Adrenal gland (tissue), 19 donors: ENCODE measurements around the gene SHD. TPM values are rescaled to one million over a fixed set of nuclear protein-coding genes. Genes with fewer than 3 reads are reported as not detected.
"Not testable (repeated sequence)": the region's sequence is repeated elsewhere in the genome, so short reads cannot be mapped to it uniquely, and the experiment has no call there.

Experiments used
- DNase-seq, 7 donors: peaks; one replicate each; pipeline ENCODE4 v3.0.0-alpha.2; 2019 to 2020
- H3K27ac ChIP-seq, 5 donors: fragments of 200-600 bp; sonication (generic) in 4 of 5; 1 replicate in 3 of 5; 2 replicates in 2 of 5; pipeline versions ENCODE4 v1.5.1 to v1.8.0; 2016 to 2020; ENCODE audit warnings: mild to moderate bottlenecking in 1 of 5
- H3K27me3 ChIP-seq: fragments of 200-600 bp; 2 replicates; pipeline ENCODE4 v1.8.0; 2021
- H3K36me3 ChIP-seq, 2 donors: fragments of 200-600 bp; replicated peaks in 1 of 2; 1 replicate in 1 of 2; 2 replicates in 1 of 2; pipeline versions ENCODE4 v1.5.1 to v1.8.0; 2018 to 2022
- H3K4me1 ChIP-seq, 2 donors: fragments of 200-600 bp; replicated peaks in 1 of 2; 1 replicate in 1 of 2; 2 replicates in 1 of 2; pipeline versions ENCODE4 v1.5.1 to v1.8.0; 2018 to 2021
- H3K4me3 ChIP-seq, 4 donors: fragments of 200-600 bp; sonication (generic) in 3 of 4; one replicate each; pipeline ENCODE4 v1.5.1; 2016 to 2018
- H3K9me3 ChIP-seq, 3 donors: fragments of 200-600 bp; sonication (generic) in 1 of 3; replicated peaks in 1 of 3; 1 replicate in 2 of 3; 2 replicates in 1 of 3; pipeline versions ENCODE4 v1.5.1 to v1.8.0; 2016 to 2021
- CTCF ChIP-seq, 6 experiments: fragments of 450-650 bp in 4 of 6; fragments of 200-600 bp in 2 of 6; sonication (generic) in 1 of 6; IDR thresholded peaks; 1 replicate in 5 of 6; 2 replicates in 1 of 6; pipeline versions ENCODE4 v1.5.1 to v1.8.0; 2016 to 2021; ENCODE audit warnings: antibody characterized with exemption in 6 of 6, mild to moderate bottlenecking in 2 of 6, moderate library complexity in 1 of 6
- POLR2A ChIP-seq, 2 donors: fragments of 450-650 bp; IDR thresholded peaks; one replicate each; pipeline ENCODE4 v1.6.1; 2017; ENCODE audit warnings: antibody characterized with exemption in 2 of 2, mild to moderate bottlenecking in 2 of 2, moderate library complexity in 1 of 2
- WGBS, 4 donors: extraction: QIAGEN DNeasy Blood & Tissue Kit in 2 of 4; methylation state at CpG; one replicate each; pipeline versions ENCODE4 v1.1.5 to v1.1.7; 2013 to 2017; 5-methylcytosine and 5-hydroxymethylcytosine counted together
- intact Hi-C, 2 donors: fragments of 100-400 bp; cut with DNase I; formaldehyde crosslinking; loops; one replicate each; pipeline versions ENCODE4 v1.14.1 to v1.15.0; 2022 to 2023
- long read RNA-seq, 10 donors: library from polyadenylated mRNA in 3 of 10; unstranded in 2 of 10; stranded (forward) in 1 of 10; transcript quantifications; one replicate each; pipeline ENCODE4 v2.0.0 and lab custom pipeline, GENCODE V29; 2021 to 2026
- polyA plus RNA-seq, 3 donors: library from polyadenylated mRNA; stranded (reverse); fragments of 200-250 nt in 2 of 3; fragments of 350-450 nt in 1 of 3; fragmentation: Illumina TruSeq in 1 of 3; extraction: RNeasy Lipid Tissue Mini Kit (QIAGEN cat#74804) in 1 of 3; gene quantifications; one replicate each; pipeline ENCODE4 v1.2.3, GENCODE V29; 2013 to 2014
- total RNA-seq, 9 donors: library from RNA; depleted of rRNA in 4 of 9; stranded (reverse); fragments of >200 nt in 4 of 9; fragments of 120-200 nt in 1 of 9; fragmentation: NEBNext Ultra II Directional in 1 of 9; extraction: Animal tissue kit (Norgen Biotek cat#: 25700) in 1 of 9; gene quantifications; one replicate each; pipeline versions ENCODE4 v1.1.0 to v1.2.4, GENCODE V29; 2013 to 2023
- donor health status: healthy with polysubstance abuse.
- donor health status: Bipolar disorder and iron deficiency.
- donor health status: DM: yes; HTN: yes; CAD: no.
- donor health status: DM: no; HTN: no; CAD: no.
- donor health status: DM: no; HTN: no; CAD: no.
- donor health status: DM: yes; HTN: yes; CAD: no.

The SHD gene
- total RNA-seq, result 1 to 10 TPM in 2 of 9 donors, under 1 TPM in 1, not detected in 6; 0.67 to 4.1 (median 1.8) TPM
- polyA plus RNA-seq, result under 1 TPM; 0.07 to 0.80 (median 0.24) TPM
- long read RNA-seq, donor 1, result 0 reads
- long read RNA-seq, donor 2, partial matches to known transcripts, result 0 of 1 reads
- long read RNA-seq, donor 2, other reads (novel, unspliced or antisense), result 0 of 1 reads
- long read RNA-seq, donor 3, result 0 reads
- long read RNA-seq, donor 4, result 0 reads
- long read RNA-seq, donor 5, result 0 reads
- long read RNA-seq, donor 6, result 0 reads
- long read RNA-seq, donor 7, result 0 reads
- long read RNA-seq, donor 8, partial matches to known transcripts, result 0 of 1 reads
- long read RNA-seq, donor 8, other reads (novel, unspliced or antisense), result 0 of 1 reads
- long read RNA-seq, donor 9, partial matches to known transcripts, result 0 of 1 reads
- long read RNA-seq, donor 9, other reads (novel, unspliced or antisense), result 0 of 1 reads
- long read RNA-seq, donor 10, partial matches to known transcripts, result 0 of 2 reads
- long read RNA-seq, donor 10, other reads (novel, unspliced or antisense), result 0 of 2 reads

GRCh38 chr19:4278419-4279266 lies at the start of gene SHD:
Gene SHD (plus strand): TSS chr19:4279266. CDS start chr19:4280064, 798 bp downstream.
- Histone ChIP-seq H3K36me3 (no peaks in the 10 kb centered on the region), H3K27me3 (peaks cover 25% of the 10 kb centered on the region), H3K4me3 (peak within 1 kb of the TSS in 2 of 4 donors; percentile 6 to 41), H3K9me3 (no peaks in the 10 kb centered on the region), H3K4me1 (peaks cover 12 to 13% of the 10 kb centered on the region in 2 donors), H3K27ac (no peak within 1 kb of the TSS)
- no peak for DNase-seq
- intact Hi-C loops, result no loop called here
- 4 to 7% (median 5%) methylated on average over 11 to 41 of the region's 44 CpGs for WGBS, 4 donors
- TF ChIP-seq POLR2A (IDR thresholded peaks at IDR 0.05), result no peak
- TF ChIP-seq CTCF (IDR thresholded peaks at IDR 0.05), result no peak

GRCh38 chr19:4230237-4230636 lies 48.8 kb upstream of the SHD start:
- H3K36me3 ChIP-seq, intact Hi-C loops, DNase-seq, H3K4me1 ChIP-seq, H3K4me3 ChIP-seq, H3K27ac ChIP-seq, H3K9me3 ChIP-seq: not testable (repeated sequence)
- WGBS, 4 donors, result 79 to 90% (median 84%) methylated on average over 5 to 6 of the region's 6 CpGs
- H3K27me3 ChIP-seq, result peaks cover 11% of the 10 kb centered on the region

GRCh38 chr19:4231521-4231920 lies 47.5 kb upstream of the SHD start:
- H3K4me1 ChIP-seq, H3K9me3 ChIP-seq, intact Hi-C loops, DNase-seq, H3K36me3 ChIP-seq, H3K27ac ChIP-seq, H3K4me3 ChIP-seq: not testable (repeated sequence)
- 78 to 88% (median 83%) methylated on average over 4 to 6 of the region's 6 CpGs for WGBS, 4 donors
- H3K27me3 ChIP-seq, result peaks cover 11% of the 10 kb centered on the region

- DNase-seq, H3K4me3 ChIP-seq, H3K36me3 ChIP-seq, intact Hi-C loops, H3K9me3 ChIP-seq, H3K4me1 ChIP-seq, H3K27ac ChIP-seq: not testable (repeated sequence)
- WGBS, 4 donors, result 74 to 87% (median 80%) methylated on average over 4 to 5 of the region's 5 CpGs
- peaks cover 11% of the 10 kb centered on the region for H3K27me3 ChIP-seq
Measured at GRCh38 chr19:4232139-4232538, 46.9 kb upstream of the SHD start.

GRCh38 chr19:4232614-4233281 lies 46.3 kb upstream of the SHD start:
- Histone ChIP-seq H3K9me3 (no peaks in the 10 kb centered on the region), H3K36me3 (no peaks in the 10 kb centered on the region), H3K27ac (no peak overlapping the region), H3K4me1 (no peaks in the 10 kb centered on the region), H3K27me3 (peaks cover 11% of the 10 kb centered on the region), H3K4me3 (no peak overlapping the region)
- intact Hi-C loops, result no loop called here
- WGBS, 4 donors, result 35 to 55% (median 38%) methylated on average over 3 to 21 of the region's 21 CpGs
- no peak for TF ChIP-seq POLR2A (IDR thresholded peaks at IDR 0.05)
- DNase-seq, result no peak
